ENCODE measurements around the gene PDIK1L.

The PDIK1L gene

DNA sequence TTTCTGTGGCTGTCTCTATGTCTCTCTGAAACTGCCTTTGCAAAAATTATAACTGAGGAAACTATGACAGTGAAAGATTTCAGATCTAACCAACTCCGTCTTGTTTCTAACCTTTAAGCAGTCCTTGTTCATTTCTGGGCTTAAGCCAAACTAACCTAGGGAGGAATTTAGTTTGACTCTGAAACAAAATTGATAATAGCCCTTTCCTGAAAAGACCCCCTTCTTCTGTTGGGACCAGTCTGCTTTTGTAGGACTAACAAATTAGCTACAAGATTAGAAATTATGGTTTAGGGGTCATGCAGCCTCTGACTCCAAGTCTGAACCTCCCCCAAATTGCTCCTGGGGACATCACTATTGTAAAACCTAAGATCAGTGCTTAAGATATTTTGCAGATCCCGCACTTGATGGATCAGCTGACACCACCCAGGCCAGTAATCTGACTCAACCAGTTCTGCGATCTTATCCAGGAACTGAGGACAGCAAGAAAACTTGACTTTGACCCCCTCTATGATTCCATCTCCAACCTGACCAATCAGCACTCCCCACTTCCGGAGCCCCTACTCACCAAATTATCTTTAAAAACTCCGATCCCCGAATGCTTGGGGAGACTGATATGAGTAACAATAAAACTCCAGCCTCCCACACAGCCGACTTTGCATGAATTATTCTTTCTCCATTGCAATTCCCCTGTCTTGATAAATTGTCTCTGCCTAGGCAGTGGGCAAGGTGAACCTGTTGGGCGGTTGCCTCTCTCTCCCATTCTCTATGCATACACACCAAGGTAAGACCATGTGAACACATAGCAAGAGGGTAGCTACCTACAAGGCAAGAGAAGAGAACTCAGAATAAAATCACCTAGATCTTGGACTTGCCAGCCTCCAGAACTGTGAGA is 33.1 kb upstream of the PDIK1L start:
- Histone ChIP-seq H3K9ac (ENCODE audit: low read depth, low read length) (no peak overlapping the region), H3K9me3 (ENCODE audit: control insufficient read depth, insufficient read depth, low read length) (no peaks in the 10 kb centered on the region), H3K27me3 (ENCODE audit: control insufficient read depth, insufficient read depth, low read length) (peaks cover under 1% of the 10 kb centered on the region), H3K4me1 (ENCODE audit: control insufficient read depth, insufficient read depth, low read length) (peaks cover 5% of the 10 kb centered on the region), H3K36me3 (ENCODE audit: control insufficient read depth, insufficient read depth, low read length) (no peaks in the 10 kb centered on the region), H3K4me3 (ENCODE audit: low read depth, low read length) (no peak overlapping the region)

- H3K27me3 ChIP-seq (ENCODE audit: control insufficient read depth, insufficient read depth, low read length) = peaks cover 5% of the 10 kb centered on the region
- H3K36me3 ChIP-seq (ENCODE audit: control insufficient read depth, insufficient read depth, low read length) = no peaks in the 10 kb centered on the region
- peaks cover 5% of the 10 kb centered on the region for H3K4me1 ChIP-seq (ENCODE audit: control insufficient read depth, insufficient read depth, low read length)
- no peak overlapping the region for H3K9ac ChIP-seq (ENCODE audit: low read depth, low read length)
- no peak overlapping the region for H3K4me3 ChIP-seq (ENCODE audit: low read depth, low read length)
- no peaks in the 10 kb centered on the region for H3K9me3 ChIP-seq (ENCODE audit: control insufficient read depth, insufficient read depth, low read length)
Measured at GRCh38 chr1:26079178-26079563, 32.5 kb upstream of the PDIK1L start.

GRCh38 chr1:26079960-26080814 is 31.4 kb upstream of the PDIK1L start:
- H3K36me3 ChIP-seq (ENCODE audit: control insufficient read depth, insufficient read depth, low read length) = no peaks in the 10 kb centered on the region
- peaks cover 5% of the 10 kb centered on the region for H3K4me1 ChIP-seq (ENCODE audit: control insufficient read depth, insufficient read depth, low read length)
- no peak overlapping the region for H3K4me3 ChIP-seq (ENCODE audit: low read depth, low read length)
- no peak overlapping the region for H3K9ac ChIP-seq (ENCODE audit: low read depth, low read length)
- peaks cover 7% of the 10 kb centered on the region for H3K27me3 ChIP-seq (ENCODE audit: control insufficient read depth, insufficient read depth, low read length)
- H3K9me3 ChIP-seq (ENCODE audit: control insufficient read depth, insufficient read depth, low read length) = no peaks in the 10 kb centered on the region

GRCh38 chr1:26081267-26082019 is 30.2 kb upstream of the PDIK1L start:
- no peak overlapping the region for H3K4me3 ChIP-seq (ENCODE audit: low read depth, low read length)
- H3K9ac ChIP-seq (ENCODE audit: low read depth, low read length) = no peak overlapping the region
- no peaks in the 10 kb centered on the region for H3K36me3 ChIP-seq (ENCODE audit: control insufficient read depth, insufficient read depth, low read length)
- H3K9me3 ChIP-seq (ENCODE audit: control insufficient read depth, insufficient read depth, low read length) = no peaks in the 10 kb centered on the region
- peaks cover 7% of the 10 kb centered on the region for H3K27me3 ChIP-seq (ENCODE audit: control insufficient read depth, insufficient read depth, low read length)
- H3K4me1 ChIP-seq (ENCODE audit: control insufficient read depth, insufficient read depth, low read length) = peaks cover 5% of the 10 kb centered on the region

- Histone ChIP-seq H3K4me1 (ENCODE audit: control insufficient read depth, insufficient read depth, low read length) (peaks cover 5% of the 10 kb centered on the region), H3K9ac (ENCODE audit: low read depth, low read length) (no peak overlapping the region), H3K36me3 (ENCODE audit: control insufficient read depth, insufficient read depth, low read length) (no peaks in the 10 kb centered on the region), H3K9me3 (ENCODE audit: control insufficient read depth, insufficient read depth, low read length) (no peaks in the 10 kb centered on the region), H3K27me3 (ENCODE audit: control insufficient read depth, insufficient read depth, low read length) (peaks cover 7% of the 10 kb centered on the region), H3K4me3 (ENCODE audit: low read depth, low read length) (no peak overlapping the region)
Measured at GRCh38 chr1:26082020-26082350, 29.6 kb upstream of the PDIK1L start.

- peaks cover 7% of the 10 kb centered on the region for H3K27me3 ChIP-seq (ENCODE audit: control insufficient read depth, insufficient read depth, low read length)
- no peak overlapping the region for H3K9ac ChIP-seq (ENCODE audit: low read depth, low read length)
- H3K9me3 ChIP-seq (ENCODE audit: control insufficient read depth, insufficient read depth, low read length) = no peaks in the 10 kb centered on the region
- H3K4me3 ChIP-seq (ENCODE audit: low read depth, low read length) = no peak overlapping the region
- peaks cover 5% of the 10 kb centered on the region for H3K4me1 ChIP-seq (ENCODE audit: control insufficient read depth, insufficient read depth, low read length)
- no peaks in the 10 kb centered on the region for H3K36me3 ChIP-seq (ENCODE audit: control insufficient read depth, insufficient read depth, low read length)
Measured at GRCh38 chr1:26083208-26083607, 28.4 kb upstream of the PDIK1L start.

DNA sequence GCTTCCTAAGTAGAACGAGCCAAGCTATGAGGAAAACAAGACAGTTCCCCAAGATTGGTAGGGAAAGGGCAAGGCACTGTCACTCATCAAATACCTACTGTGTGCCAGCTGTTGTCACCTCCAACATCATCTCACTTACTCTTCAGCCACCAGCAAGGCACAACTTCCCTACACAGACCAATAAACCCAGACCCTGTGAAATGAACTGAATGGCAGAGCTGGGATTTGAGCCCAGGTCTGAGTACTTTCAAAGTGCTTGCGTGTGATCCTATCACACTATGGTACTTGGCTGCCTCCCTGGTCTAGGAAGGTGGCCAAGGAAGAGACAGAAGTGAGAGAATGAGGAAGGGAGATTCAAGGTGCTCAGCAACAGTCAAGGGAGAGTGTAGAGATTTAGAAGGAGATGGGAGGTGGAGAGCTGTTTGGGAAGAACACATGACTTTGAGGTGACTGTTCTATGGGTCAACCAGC is 27.5 kb upstream of the PDIK1L start:
- Histone ChIP-seq H3K4me1 (ENCODE audit: control insufficient read depth, insufficient read depth, low read length) (no peaks in the 10 kb centered on the region), H3K27me3 (ENCODE audit: control insufficient read depth, insufficient read depth, low read length) (peaks cover 7% of the 10 kb centered on the region), H3K9me3 (ENCODE audit: control insufficient read depth, insufficient read depth, low read length) (no peaks in the 10 kb centered on the region), H3K36me3 (ENCODE audit: control insufficient read depth, insufficient read depth, low read length) (no peaks in the 10 kb centered on the region), H3K9ac (ENCODE audit: low read depth, low read length) (no peak overlapping the region), H3K4me3 (ENCODE audit: low read depth, low read length) (no peak overlapping the region)

GRCh38 chr1:26084844-26085243 is 26.8 kb upstream of the PDIK1L start:
- H3K27me3 ChIP-seq (ENCODE audit: control insufficient read depth, insufficient read depth, low read length) = peaks cover 7% of the 10 kb centered on the region
- H3K9me3 ChIP-seq (ENCODE audit: control insufficient read depth, insufficient read depth, low read length) = no peaks in the 10 kb centered on the region
- H3K4me1 ChIP-seq (ENCODE audit: control insufficient read depth, insufficient read depth, low read length) = no peaks in the 10 kb centered on the region
- no peak overlapping the region for H3K4me3 ChIP-seq (ENCODE audit: low read depth, low read length)
- no peak overlapping the region for H3K9ac ChIP-seq (ENCODE audit: low read depth, low read length)
- H3K36me3 ChIP-seq (ENCODE audit: control insufficient read depth, insufficient read depth, low read length) = no peaks in the 10 kb centered on the region

- peaks cover 5% of the 10 kb centered on the region for H3K27me3 ChIP-seq (ENCODE audit: control insufficient read depth, insufficient read depth, low read length)
- no peak overlapping the region for H3K9ac ChIP-seq (ENCODE audit: low read depth, low read length)
- H3K9me3 ChIP-seq (ENCODE audit: control insufficient read depth, insufficient read depth, low read length) = no peaks in the 10 kb centered on the region
- peaks cover 5% of the 10 kb centered on the region for H3K4me1 ChIP-seq (ENCODE audit: control insufficient read depth, insufficient read depth, low read length)
- H3K4me3 ChIP-seq (ENCODE audit: low read depth, low read length) = no peak overlapping the region
- no peaks in the 10 kb centered on the region for H3K36me3 ChIP-seq (ENCODE audit: control insufficient read depth, insufficient read depth, low read length)
Measured at GRCh38 chr1:26089125-26089524, 22.5 kb upstream of the PDIK1L start.

- H3K4me1 ChIP-seq (ENCODE audit: control insufficient read depth, insufficient read depth, low read length) = peaks cover 13% of the 10 kb centered on the region
- no peak overlapping the region for H3K9ac ChIP-seq (ENCODE audit: low read depth, low read length)
- no peaks in the 10 kb centered on the region for H3K36me3 ChIP-seq (ENCODE audit: control insufficient read depth, insufficient read depth, low read length)
- no peaks in the 10 kb centered on the region for H3K9me3 ChIP-seq (ENCODE audit: control insufficient read depth, insufficient read depth, low read length)
- H3K4me3 ChIP-seq (ENCODE audit: low read depth, low read length) = no peak overlapping the region
- H3K27me3 ChIP-seq (ENCODE audit: control insufficient read depth, insufficient read depth, low read length) = peaks cover 2% of the 10 kb centered on the region
Measured at GRCh38 chr1:26090893-26091292, 20.7 kb upstream of the PDIK1L start.

DNA sequence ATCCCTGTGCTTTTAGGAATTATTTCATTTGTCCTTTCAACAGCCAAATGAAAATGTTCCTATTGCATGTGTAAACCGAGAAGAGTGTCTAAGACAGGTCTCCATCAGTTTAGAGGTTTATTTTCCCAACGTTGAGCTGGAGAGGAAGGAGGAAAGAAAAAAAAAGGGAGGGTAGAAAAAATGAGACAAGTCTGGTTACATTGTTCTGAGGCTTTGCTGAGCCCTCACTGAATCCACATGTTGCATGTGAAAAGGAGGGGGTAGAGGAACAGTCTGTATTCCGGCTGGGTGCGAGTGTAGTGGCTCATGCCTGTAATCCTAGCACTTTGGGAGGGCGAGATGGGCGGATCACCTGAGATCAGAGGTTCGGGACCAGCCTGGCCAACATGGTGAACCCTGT is 19.2 kb upstream of the PDIK1L start:
- H3K9me3 ChIP-seq (ENCODE audit: control insufficient read depth, insufficient read depth, low read length) = no peaks in the 10 kb centered on the region
- H3K36me3 ChIP-seq (ENCODE audit: control insufficient read depth, insufficient read depth, low read length) = no peaks in the 10 kb centered on the region
- no peak overlapping the region for H3K4me3 ChIP-seq (ENCODE audit: low read depth, low read length)
- peaks cover 13% of the 10 kb centered on the region for H3K4me1 ChIP-seq (ENCODE audit: control insufficient read depth, insufficient read depth, low read length)
- peaks cover 2% of the 10 kb centered on the region for H3K27me3 ChIP-seq (ENCODE audit: control insufficient read depth, insufficient read depth, low read length)
- no peak overlapping the region for H3K9ac ChIP-seq (ENCODE audit: low read depth, low read length)
